DOHH2 (cell line): Measurements from ENCODE around the gene DNAH14.

Experiments
- H3F3A ChIP-seq: fragments of 200-600 bp; sonication (generic), shearing (Covaris generic); 2 replicates; pipeline ENCODE4 v1.6.0; 2016; ENCODE audit warnings: antibody characterized with exemption, mild to moderate bottlenecking; ENCODE audit not compliant: control insufficient read depth, insufficient read depth
- H3K27ac ChIP-seq: fragments of 200-600 bp; sonication (generic); 2 replicates; pipeline ENCODE4 v1.5.1; 2014; ENCODE audit warnings: low read depth, mild to moderate bottlenecking, low read length, moderate library complexity
- H3K27me3 ChIP-seq: fragments of 200-600 bp; sonication (generic); 2 replicates; pipeline ENCODE4 v1.6.1; 2014; ENCODE audit warnings: mild to moderate bottlenecking, low read length, mixed read lengths; ENCODE audit not compliant: control insufficient read depth
- H3K36me3 ChIP-seq: fragments of 200-600 bp; sonication (generic); 2 replicates; pipeline ENCODE4 v1.6.1; 2014; ENCODE audit warnings: mild to moderate bottlenecking, low read length, moderate library complexity, mixed read lengths; ENCODE audit not compliant: control insufficient read depth
- H3K4me1 ChIP-seq: fragments of 200-600 bp; sonication (generic); 2 replicates; pipeline ENCODE4 v1.6.1; 2014; ENCODE audit warnings: mild to moderate bottlenecking, low read length, mixed read lengths; ENCODE audit not compliant: control insufficient read depth
- H3K4me2 ChIP-seq: fragments of 200-600 bp; sonication (generic); 2 replicates; pipeline ENCODE4 v1.6.0; 2014; ENCODE audit warnings: mild to moderate bottlenecking, low read length, moderate library complexity
- H3K4me3 ChIP-seq: fragments of 200-600 bp; sonication (generic); 2 replicates; pipeline ENCODE4 v1.5.1; 2014; ENCODE audit warnings: mild to moderate bottlenecking, low read length, mixed read lengths
- H3K79me2 ChIP-seq: fragments of 200-600 bp; sonication (generic); 2 replicates; pipeline ENCODE4 v1.6.1; 2014; ENCODE audit warnings: mild to moderate bottlenecking, low read length, mixed read lengths; ENCODE audit not compliant: control insufficient read depth
- H3K9me2 ChIP-seq: fragments of 200-600 bp; sonication (generic); replicated peaks from 2 replicates; pipeline ENCODE4 v1.6.1; 2014; ENCODE audit warnings: mild to moderate bottlenecking, low read length, mixed read lengths; ENCODE audit not compliant: control insufficient read depth
- H3K9me3 ChIP-seq: fragments of 200-600 bp; sonication (generic); 2 replicates; pipeline ENCODE4 v1.6.1; 2014; ENCODE audit warnings: antibody characterized with exemption, low read length, mixed read lengths; ENCODE audit not compliant: control insufficient read depth, insufficient read depth
- H4K20me1 ChIP-seq: fragments of 200-600 bp; sonication (generic); 2 replicates; pipeline ENCODE4 v1.6.0; 2014; ENCODE audit warnings: low read depth, mild to moderate bottlenecking, antibody characterized with exemption, low read length, moderate library complexity; ENCODE audit not compliant: control insufficient read depth, insufficient read depth
- CTCF ChIP-seq: fragments of 200-600 bp; sonication (generic); IDR thresholded peaks from one replicate; pipeline ENCODE4 v1.5.1; 2014; ENCODE audit warnings: antibody characterized with exemption, mild to moderate bottlenecking, low read depth, low read length; ENCODE audit not compliant: poor library complexity, severe bottlenecking
- EZH2phosphoT487 ChIP-seq: fragments of 200-600 bp; sonication (generic); IDR thresholded peaks from 2 replicates; pipeline ENCODE4 v1.6.1; 2017; ENCODE audit warnings: borderline replicate concordance, mild to moderate bottlenecking, antibody characterized with exemption, low read length, moderate library complexity, mixed read lengths

Gene DNAH14

GRCh38 chr1:225412321-225412720 lies 482.8 kb downstream of the DNAH14 start:
- H3K4me2 ChIP-seq = no peak overlapping the region
- H3K79me2 ChIP-seq = peaks cover 73% of the 10 kb centered on the region
- H4K20me1 ChIP-seq = no peaks in the 10 kb centered on the region
- H3K27ac ChIP-seq = no peak overlapping the region
- H3K9me3 ChIP-seq = no peaks in the 10 kb centered on the region
- H3K36me3 ChIP-seq = peaks cover 99% of the 10 kb centered on the region
- no peaks in the 10 kb centered on the region for H3F3A ChIP-seq
- TF ChIP-seq CTCF = no peak
- no peak overlapping the region for H3K4me3 ChIP-seq
- H3K27me3 ChIP-seq = no peaks in the 10 kb centered on the region
- no peaks in the 10 kb centered on the region for H3K4me1 ChIP-seq
- no peaks in the 10 kb centered on the region for H3K9me2 ChIP-seq

GRCh38 chr1:225412803-225413351 lies 483.4 kb downstream of the DNAH14 start:
- Histone ChIP-seq H3K4me2 (no peak overlapping the region), H3K27me3 (no peaks in the 10 kb centered on the region), H3F3A (no peaks in the 10 kb centered on the region), H3K36me3 (peaks cover 99% of the 10 kb centered on the region), H3K9me3 (no peaks in the 10 kb centered on the region), H3K79me2 (peaks cover 78% of the 10 kb centered on the region), H3K9me2 (no peaks in the 10 kb centered on the region), H3K27ac (no peak overlapping the region), H3K4me1 (no peaks in the 10 kb centered on the region), H4K20me1 (no peaks in the 10 kb centered on the region), H3K4me3 (no peak overlapping the region)
- TF ChIP-seq EZH2phosphoT487 (no peak), CTCF (no peak)

GRCh38 chr1:225413708-225414375 lies 484.4 kb downstream of the DNAH14 start:
- Histone ChIP-seq H3K4me3 (no peak overlapping the region), H4K20me1 (no peaks in the 10 kb centered on the region), H3K4me1 (no peaks in the 10 kb centered on the region), H3K4me2 (no peak overlapping the region), H3K27ac (no peak overlapping the region), H3F3A (no peaks in the 10 kb centered on the region), H3K9me3 (no peaks in the 10 kb centered on the region), H3K79me2 (peaks cover 79% of the 10 kb centered on the region), H3K27me3 (no peaks in the 10 kb centered on the region), H3K36me3 (peaks cover 98% of the 10 kb centered on the region), H3K9me2 (no peaks in the 10 kb centered on the region)
- TF ChIP-seq EZH2phosphoT487 = no peak
- no peak for TF ChIP-seq CTCF
